ENCODE measurements around the gene KHDRBS2.

KHDRBS2 gene

GRCh38 chr6:62285612-62286469, at the start of gene KHDRBS2:
Gene KHDRBS2, minus strand, starts transcription at chr6:62286225.
- DNase-seq, result peak; percentile 52
- peak; percentile 89 for ATAC-seq

GRCh38 chr6:62328607-62329006, 42.6 kb upstream of the KHDRBS2 start:
- ATAC-seq, result no peak
- no peak for DNase-seq

GRCh38 chr6:62324834-62325233, 38.8 kb upstream of the KHDRBS2 start:
- ATAC-seq, result no peak

GRCh38 chr6:62323818-62324431, 37.9 kb upstream of the KHDRBS2 start:
- no peak for ATAC-seq
- DNase-seq, result no peak

More at GRCh38 chr6:62324834-62325233, 38.8 kb upstream of the KHDRBS2 start:
- DNase-seq, result no peak

GRCh38 chr6:62298745-62299392, 12.8 kb upstream of the KHDRBS2 start:
- DNase-seq, result no peak

GRCh38 chr6:62296541-62296940, 10.5 kb upstream of the KHDRBS2 start:
- ATAC-seq (no peak), DNase-seq (no peak)

More at GRCh38 chr6:62298745-62299392, 12.8 kb upstream of the KHDRBS2 start:
- ATAC-seq, result no peak

GRCh38 chr6:62288974-62289373, 2.9 kb upstream of the KHDRBS2 start:
- ATAC-seq, result no peak
- DNase-seq, result no peak

GRCh38 chr6:62288562-62288961, 2.5 kb upstream of the KHDRBS2 start:
- no peak for DNase-seq
- ATAC-seq, result no peak

GRCh38 chr6:62286470-62286843, 432 bp upstream of the KHDRBS2 start:
- DNase-seq (no peak), ATAC-seq (no peak)

GRCh38 chr6:62284725-62285124, 1.3 kb downstream of the KHDRBS2 start:
- ATAC-seq (no peak), DNase-seq (no peak)

- no peak for DNase-seq
Observed at GRCh38 chr6:62283796-62284411, 2.1 kb downstream of the KHDRBS2 start.

GRCh38 chr6:62283365-62283764, 2.7 kb downstream of the KHDRBS2 start:
- DNase-seq (no peak), ATAC-seq (no peak)

More at GRCh38 chr6:62283796-62284411, 2.1 kb downstream of the KHDRBS2 start:
- no peak for ATAC-seq

- ATAC-seq, result no peak
- no peak for DNase-seq
Observed at GRCh38 chr6:62280099-62280498, 5.9 kb downstream of the KHDRBS2 start.

- DNase-seq, result no peak
- ATAC-seq, result no peak
Observed at GRCh38 chr6:62272114-62272513, 13.9 kb downstream of the KHDRBS2 start.

- ATAC-seq (no peak), DNase-seq (no peak)
Observed at GRCh38 chr6:62265906-62266525, 20.0 kb downstream of the KHDRBS2 start.

GRCh38 chr6:62262283-62262682, 23.7 kb downstream of the KHDRBS2 start:
- DNase-seq (no peak), ATAC-seq (no peak)

GRCh38 chr6:62246087-62246486, 39.9 kb downstream of the KHDRBS2 start:
- ATAC-seq (no peak), DNase-seq (no peak)

GRCh38 chr6:62236784-62237183, 49.2 kb downstream of the KHDRBS2 start:
- DNase-seq, result no peak

GRCh38 chr6:62229231-62229630, 56.8 kb downstream of the KHDRBS2 start:
- ATAC-seq (no peak), DNase-seq (no peak)

More at GRCh38 chr6:62236784-62237183, 49.2 kb downstream of the KHDRBS2 start:
- ATAC-seq, result no peak

- no peak for ATAC-seq
- DNase-seq, result no peak
Observed at GRCh38 chr6:62217866-62218265, 68.2 kb downstream of the KHDRBS2 start.

GRCh38 chr6:62202078-62202477, 83.9 kb downstream of the KHDRBS2 start:
- ATAC-seq (no peak), DNase-seq (no peak)

GRCh38 chr6:62192593-62192992, 93.4 kb downstream of the KHDRBS2 start:
- DNase-seq (no peak), ATAC-seq (no peak)

Data from stimulated activated naive CD8-positive, alpha-beta T cell treated with anti-CD3 and anti-CD28 coated beads, Interleukin-15, Interleukin-2, amounts not matched to agents 100 U/mL and 50 U/mL, for 24 hours (primary cell).